Hematopoietic multipotent progenitor cell treated with erythropoietin and hydrocortisone succinate and interleukin-3 and kit ligand, for 6 days (in vitro differentiated cells): ENCODE measurements around the gene CD80.

Experiments used
- DNase-seq: peaks from one replicate; pipeline ENCODE4 v3.0.0-alpha.2; 2015

Gene CD80

DNA sequence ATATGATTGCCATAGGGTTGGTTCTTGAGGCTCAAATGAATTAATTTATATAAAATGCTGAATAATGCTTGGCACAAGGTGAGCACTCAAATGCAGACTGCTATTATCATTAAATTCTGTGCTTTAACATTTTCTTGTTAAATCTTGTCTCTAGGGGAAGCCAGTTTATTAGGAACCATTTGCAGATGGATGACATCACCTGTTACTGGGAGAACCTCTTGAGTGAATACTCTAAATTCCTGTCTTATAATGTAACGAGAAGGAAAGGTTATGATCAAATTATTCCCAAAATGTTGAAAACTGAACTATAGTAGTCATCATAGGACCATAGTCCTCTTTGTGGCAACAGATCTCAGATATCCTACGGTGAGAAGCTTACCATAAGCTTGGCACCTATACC is 67.3 kb downstream of the CD80 start:
- no peak for DNase-seq

DNA sequence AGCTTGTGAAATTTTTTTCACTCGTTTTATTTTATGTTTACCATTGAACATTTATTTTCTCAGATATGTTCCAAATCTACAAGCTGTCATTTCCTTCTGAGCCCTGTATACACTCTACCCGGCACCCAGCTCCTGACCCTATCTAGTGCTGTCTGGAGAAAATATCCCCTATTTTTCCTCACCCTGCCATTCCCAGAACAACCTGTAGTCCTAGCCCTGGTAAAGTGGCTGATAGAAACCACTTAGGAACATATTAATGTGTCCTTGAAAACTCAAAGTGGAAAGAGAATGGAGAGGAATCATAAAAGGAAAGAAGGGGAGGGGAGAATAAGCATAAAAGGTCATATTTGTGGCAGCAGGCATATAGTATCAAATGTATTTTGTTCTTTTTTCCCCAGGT is 69.3 kb downstream of the CD80 start:
- no peak for DNase-seq

DNA sequence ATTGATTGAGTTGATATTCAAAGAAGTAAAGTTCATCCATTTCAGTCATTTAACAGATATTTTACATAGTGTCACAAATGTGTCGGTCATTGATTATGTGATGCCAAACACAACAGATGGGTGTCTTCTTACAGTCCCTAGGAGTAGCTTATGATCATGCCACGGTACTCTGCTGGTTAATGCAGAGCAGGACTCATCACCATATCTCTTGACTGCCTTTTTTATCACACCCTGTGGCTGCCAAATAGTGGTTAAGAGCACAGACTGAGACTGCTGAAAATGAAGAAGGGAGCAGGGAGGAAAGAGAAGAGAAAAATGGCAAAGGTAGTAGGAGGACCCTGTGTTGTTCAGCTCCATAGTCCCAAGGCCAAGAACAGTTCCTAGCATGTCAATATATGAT is 73.9 kb downstream of the CD80 start:
- DNase-seq, result no peak

DNA sequence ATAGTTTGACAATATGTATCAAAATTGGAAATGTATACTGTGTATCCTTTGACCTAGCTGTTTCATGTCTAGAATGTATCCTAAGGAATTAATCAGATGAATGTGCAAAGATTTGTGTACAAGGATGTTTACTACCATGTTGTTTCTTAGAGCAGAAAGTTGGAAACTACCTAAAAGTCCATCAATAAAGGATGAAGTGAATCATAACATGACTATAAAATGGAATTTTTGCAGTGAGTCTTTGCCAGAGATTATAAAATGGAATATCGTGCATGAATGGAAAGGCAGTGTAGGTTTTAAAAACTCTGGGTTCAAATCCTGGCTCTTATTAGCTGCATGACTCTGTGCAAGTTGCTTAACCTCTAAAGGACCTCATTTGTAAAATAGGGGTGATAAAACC is 76.3 kb downstream of the CD80 start:
- no peak for DNase-seq

DNA sequence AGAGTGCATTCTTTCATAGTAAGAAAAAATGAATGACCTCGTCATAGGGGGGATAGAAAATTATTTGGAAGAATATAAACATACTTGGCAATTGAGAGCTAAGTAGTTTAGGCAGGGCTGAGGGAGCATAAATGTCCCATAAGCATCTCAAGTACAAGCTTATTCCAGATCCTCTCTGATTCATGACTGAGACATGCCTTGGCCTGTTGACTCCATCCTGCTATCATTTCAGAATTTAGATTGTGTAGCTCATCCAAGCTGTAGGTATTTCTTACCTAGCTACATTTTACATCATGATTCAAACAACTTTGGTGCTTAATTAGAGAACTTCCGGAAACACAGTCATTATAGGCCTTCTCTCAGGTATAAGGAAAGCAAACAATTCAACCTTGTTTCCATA is 78.3 kb downstream of the CD80 start:
- no peak for DNase-seq
